ENCODE data around the gene SMOC2.

DNA sequence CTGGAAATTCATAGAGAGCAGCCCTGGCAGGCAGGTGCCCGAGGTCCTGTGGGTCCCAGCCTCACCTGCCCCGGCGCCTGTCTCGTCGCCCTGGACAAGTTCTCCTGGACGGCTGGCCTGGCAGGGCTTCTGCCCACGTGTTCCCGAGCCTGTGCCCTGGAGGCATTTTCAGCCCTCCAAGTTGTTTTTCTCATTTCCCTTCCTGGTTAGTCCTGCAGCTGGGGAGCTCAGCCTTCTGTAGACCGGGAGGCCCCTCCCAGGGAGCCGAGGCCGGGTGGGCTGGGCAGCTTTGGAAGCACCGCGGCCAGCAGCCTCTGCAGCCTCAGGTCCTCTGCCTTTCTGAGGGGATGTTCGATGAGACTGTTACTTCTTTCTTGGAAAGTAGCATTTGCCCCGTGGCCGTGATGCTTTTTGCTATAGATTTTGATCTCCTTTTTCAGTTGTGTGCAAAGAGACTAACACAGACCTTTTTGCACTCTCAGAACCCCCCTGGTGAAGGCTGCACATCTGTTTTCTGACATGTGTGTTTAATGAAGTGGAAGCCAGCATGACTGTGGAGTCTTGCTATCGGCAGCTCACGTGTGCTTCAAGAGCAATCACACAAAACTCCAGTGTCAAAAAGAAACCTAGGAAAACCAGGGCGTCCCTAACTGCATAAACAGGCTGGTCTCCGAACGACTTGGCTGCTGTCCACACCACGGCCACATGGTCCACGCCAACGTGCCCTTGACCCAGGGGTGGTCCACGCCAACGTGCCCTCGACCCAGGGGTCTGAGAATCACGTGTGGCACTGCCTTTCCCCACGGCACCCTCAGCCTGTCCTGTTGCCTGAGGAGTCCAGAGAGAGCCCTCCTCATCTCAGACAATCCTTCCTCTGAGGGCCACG lies 207.5 kb downstream of the SMOC2 start:
- TF ChIP-seq, protein P1, sequence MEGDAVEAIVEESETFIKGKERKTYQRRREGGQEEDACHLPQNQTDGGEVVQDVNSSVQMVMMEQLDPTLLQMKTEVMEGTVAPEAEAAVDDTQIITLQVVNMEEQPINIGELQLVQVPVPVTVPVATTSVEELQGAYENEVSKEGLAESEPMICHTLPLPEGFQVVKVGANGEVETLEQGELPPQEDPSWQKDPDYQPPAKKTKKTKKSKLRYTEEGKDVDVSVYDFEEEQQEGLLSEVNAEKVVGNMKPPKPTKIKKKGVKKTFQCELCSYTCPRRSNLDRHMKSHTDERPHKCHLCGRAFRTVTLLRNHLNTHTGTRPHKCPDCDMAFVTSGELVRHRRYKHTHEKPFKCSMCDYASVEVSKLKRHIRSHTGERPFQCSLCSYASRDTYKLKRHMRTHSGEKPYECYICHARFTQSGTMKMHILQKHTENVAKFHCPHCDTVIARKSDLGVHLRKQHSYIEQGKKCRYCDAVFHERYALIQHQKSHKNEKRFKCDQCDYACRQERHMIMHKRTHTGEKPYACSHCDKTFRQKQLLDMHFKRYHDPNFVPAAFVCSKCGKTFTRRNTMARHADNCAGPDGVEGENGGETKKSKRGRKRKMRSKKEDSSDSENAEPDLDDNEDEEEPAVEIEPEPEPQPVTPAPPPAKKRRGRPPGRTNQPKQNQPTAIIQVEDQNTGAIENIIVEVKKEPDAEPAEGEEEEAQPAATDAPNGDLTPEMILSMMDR (IDR thresholded peaks at IDR 0.05), result no peak
- TF ChIP-seq POLR2AphosphoS5 (IDR thresholded peaks at IDR 0.05), result peak; percentile 33
- no peak for TF ChIP-seq POLR2A (IDR thresholded peaks at IDR 0.05)

Measured in prostate gland (tissue), 2 donors.